B cell (primary cell): Measurements from ENCODE around the gene ANK2. TPM values are rescaled to one million over a fixed set of nuclear protein-coding genes. Genes with fewer than 3 reads are reported as not detected.

Source experiments
- ATAC-seq: fragments of 200-7000 bp; cut with Tn5 transposase; one replicate; pipeline ENCODE4 v1.10.0; 2021; ENCODE audit warnings: low read depth, mild to moderate bottlenecking, moderate number of reproducible peaks, moderate library complexity
- CTCF ChIA-PET: fragments of 350-600 bp; sonication (Branson Sonifier 250); formaldehyde crosslinking; loops from one replicate; lab custom pipeline; 2021; ENCODE audit warnings: antibody characterized with exemption, inconsistent platforms; lab: Charles Lee
- POLR2A ChIA-PET: fragments of 350-600 bp; sonication (Branson Sonifier 250); formaldehyde crosslinking; loops from one replicate; lab custom pipeline; 2021; ENCODE audit warnings: antibody characterized with exemption; lab: Charles Lee
- DNase-seq: peaks from one replicate; pipeline ENCODE4 v3.0.0; 2013
- H2AFZ ChIP-seq: 2 replicates; pipeline ENCODE4 v1.6.1; 2012; ENCODE audit warnings: mild to moderate bottlenecking, low read depth, low read length; ENCODE audit not compliant: insufficient read depth, poor library complexity, severe bottlenecking
- H3K27ac ChIP-seq, 2 donors: 1 replicate in 1 of 2; 2 replicates in 1 of 2; pipeline ENCODE4 v1.5.1; 2012 to 2013; ENCODE audit warnings: low read length in 2 of 2, mild to moderate bottlenecking in 2 of 2, moderate library complexity in 1 of 2
- H3K27me3 ChIP-seq, 4 experiments: fragments of 200-600 bp in 1 of 4; sonication (generic) in 1 of 4; replicated peaks in 1 of 4; 1 replicate in 2 of 4; 2 replicates in 2 of 4; pipeline versions ENCODE4 v1.6.1 to v1.7.0; 2013 to 2016; ENCODE audit warnings: low read length in 3 of 4, mild to moderate bottlenecking in 2 of 4, mixed read lengths in 1 of 4, moderate library complexity in 1 of 4; ENCODE audit not compliant: insufficient read depth in 4 of 4, control insufficient read depth in 3 of 4; ENCODE audit errors: control extremely low read depth in 1 of 4
- H3K36me3 ChIP-seq, 2 experiments: replicated peaks in 1 of 2; 1 replicate in 1 of 2; 2 replicates in 1 of 2; pipeline versions ENCODE4 v1.6.1 to v1.7.1; 2013; ENCODE audit warnings: low read length in 1 of 2; ENCODE audit not compliant: insufficient read depth in 2 of 2, control insufficient read depth in 1 of 2; ENCODE audit errors: control extremely low read depth in 1 of 2, extremely low read depth in 1 of 2
- H3K4me1 ChIP-seq, 2 donors: fragments of 200-600 bp in 1 of 2; sonication (generic) in 1 of 2; 1 replicate in 1 of 2; 2 replicates in 1 of 2; pipeline versions ENCODE4 v1.5.1 to v1.6.1; 2013 to 2017; ENCODE audit warnings: low read length in 2 of 2; ENCODE audit not compliant: control insufficient read depth in 2 of 2, insufficient read depth in 2 of 2
- H3K4me2 ChIP-seq: replicated peaks from 2 replicates; pipeline ENCODE3; 2012; ENCODE audit warnings: mild to moderate bottlenecking, low read depth, low read length; ENCODE audit not compliant: poor library complexity, severe bottlenecking
- H3K4me3 ChIP-seq, 5 experiments: fragments of 200-600 bp in 1 of 5; sonication (generic) in 1 of 5; 1 replicate in 3 of 5; 2 replicates in 2 of 5; pipeline versions ENCODE4 v1.5.1 to v1.7.0; 2011 to 2016; ENCODE audit warnings: low read length in 4 of 5, mild to moderate bottlenecking in 4 of 5, low read depth in 2 of 5, control low read depth in 1 of 5, moderate library complexity in 1 of 5; ENCODE audit not compliant: insufficient read depth in 1 of 5; ENCODE audit errors: control extremely low read depth in 1 of 5, extremely low read depth in 1 of 5
- H3K79me2 ChIP-seq: fragments of 200-600 bp; sonication (generic); one replicate; pipeline ENCODE4 v1.6.0; 2016; ENCODE audit warnings: low read length; ENCODE audit not compliant: control insufficient read depth, insufficient read depth
- H3K9ac ChIP-seq: fragments of 200-600 bp; sonication (generic); 2 replicates; pipeline ENCODE4 v1.6.1; 2017; ENCODE audit warnings: mild to moderate bottlenecking, low read length, moderate library complexity
- H3K9me3 ChIP-seq, 3 donors: one replicate each; pipeline versions ENCODE4 v1.6.1 to v1.7.1; 2013; ENCODE audit warnings: low read length in 2 of 3; ENCODE audit not compliant: control insufficient read depth in 2 of 3, insufficient read depth in 1 of 3; ENCODE audit errors: control extremely low read depth in 1 of 3
- H4K20me1 ChIP-seq: 2 replicates; pipeline ENCODE4 v1.6.0; 2012; ENCODE audit warnings: mild to moderate bottlenecking, low read length; ENCODE audit not compliant: insufficient read depth, control insufficient read depth, poor library complexity, severe bottlenecking
- H3K27ac Mint-ChIP-seq: one replicate; pipeline ENCODE4 v1.8.0; 2021; ENCODE audit warnings: mixed read lengths
- H3K27me3 Mint-ChIP-seq: one replicate; pipeline ENCODE4 v1.8.0; 2021; ENCODE audit warnings: mixed read lengths
- H3K4me1 Mint-ChIP-seq: one replicate; pipeline ENCODE4 v1.8.0; 2021; ENCODE audit warnings: mixed read lengths
- H3K4me3 Mint-ChIP-seq: one replicate; pipeline ENCODE4 v1.8.0; 2021; ENCODE audit warnings: mixed read lengths
- H3K9me3 Mint-ChIP-seq: one replicate; pipeline ENCODE4 v1.8.0; 2022; ENCODE audit warnings: mixed read lengths; ENCODE audit not compliant: insufficient read depth
- CTCF ChIP-seq: fragments of 200-600 bp; IDR thresholded peaks from one replicate; pipeline ENCODE4 v1.8.0; 2022; ENCODE audit warnings: antibody characterized with exemption, mild to moderate bottlenecking
- EZH2 ChIP-seq: IDR thresholded peaks from 2 replicates; pipeline ENCODE4 v1.6.1; 2012; ENCODE audit warnings: borderline replicate concordance, low read depth, mild to moderate bottlenecking, moderate library complexity, low read length; ENCODE audit not compliant: insufficient read depth, poor library complexity, severe bottlenecking
- WGBS: methylation state at CpG from one replicate; pipeline ENCODE4 v1.1.5; 2013; ENCODE audit warnings: missing lambda C conversion rate; ENCODE audit not compliant: insufficient coverage; 5-methylcytosine and 5-hydroxymethylcytosine counted together
- intact Hi-C: fragments of 100-400 bp; cut with micrococcal nuclease; formaldehyde crosslinking; loops from one replicate; pipeline ENCODE4 v1.10.0; 2022
- polyA plus RNA-seq: library from polyadenylated mRNA; depleted of rRNA; stranded (reverse); fragments of >200 nt; gene quantifications from 2 replicates; pipeline ENCODE4 v1.2.3, GENCODE V29; 2012
- total RNA-seq, 2 donors: library from RNA; stranded (reverse); fragments of 120-200 nt in 1 of 2; gene quantifications; 1 replicate in 1 of 2; 2 replicates in 1 of 2; pipeline versions ENCODE4 v1.2.3 to v1.2.4, GENCODE V29; 2013 to 2022

The ANK2 gene
- total and polyA plus RNA-seq, 2 donors (not counting 1 experiment from before 2014, with no cell fraction given): 0.16 to 3.6 TPM

- ChIA-PET POLR2A (no interaction called here), CTCF (interaction anchor here (2.3 kb wide), 1 partner anchor 15 kb away, joined by 6 read pairs; no protein-coding TSS in a partner anchor)
- H3K27ac ChIP-seq: no peak overlapping the region
- no peak overlapping the region for H3K4me3 ChIP-seq
- Mint-ChIP-seq H3K4me3 (no peak overlapping the region), H3K27me3 (peaks cover 20% of the 10 kb centered on the region), H3K9me3 (no peaks in the 10 kb centered on the region), H3K4me1 (no peaks in the 10 kb centered on the region), H3K27ac (no peak overlapping the region)
- ATAC-seq: no peak
- TF ChIP-seq EZH2 (no peak), CTCF (no peak)
- H3K9ac ChIP-seq: no peak overlapping the region
- no peak for DNase-seq
- peaks cover 0 to 5% (median 2%) of the 10 kb centered on the region in 4 experiments for H3K27me3 ChIP-seq
- no peaks in the 10 kb centered on the region for H3K9me3 ChIP-seq
- intact Hi-C loops: no loop called here
- no peaks in the 10 kb centered on the region for H3K79me2 ChIP-seq
- no peak overlapping the region for H3K4me2 ChIP-seq
- no CpG with 5 or more reads among the region's 4 CpGs for WGBS
- no peaks in the 10 kb centered on the region for H3K36me3 ChIP-seq
- H4K20me1 ChIP-seq: no peaks in the 10 kb centered on the region
- H2AFZ ChIP-seq: no peak overlapping the region
- H3K4me1 ChIP-seq: no peaks in the 10 kb centered on the region
Observed at GRCh38 chr4:113409181-113409580, 359.7 kb downstream of the ANK2 start.

- H3K4me1 Mint-ChIP-seq: no peaks in the 10 kb centered on the region
- no peak for ATAC-seq
Observed at GRCh38 chr4:113410686-113411085, 361.2 kb downstream of the ANK2 start.

More at GRCh38 chr4:113410686-113411085, 361.2 kb downstream of the ANK2 start:
- no peak overlapping the region for H3K9ac ChIP-seq
- no peak overlapping the region for H3K4me3 ChIP-seq
- H3K27ac ChIP-seq: no peak overlapping the region
- Mint-ChIP-seq H3K27me3 (peaks cover 20% of the 10 kb centered on the region), H3K4me3 (no peak overlapping the region), H3K27ac (no peak overlapping the region), H3K9me3 (no peaks in the 10 kb centered on the region)
- ChIA-PET POLR2A (no interaction called here), CTCF (interaction anchor here (1.1 to 2.3 kb wide), 2 partner anchors 16 to 18 kb away, joined by 4 to 6 read pairs; no protein-coding TSS in a partner anchor)
- no peak overlapping the region for H3K4me2 ChIP-seq
- H3K4me1 ChIP-seq: no peaks in the 10 kb centered on the region
- H3K27me3 ChIP-seq: peaks cover 0 to 5% (median 2%) of the 10 kb centered on the region in 4 experiments
- no peak overlapping the region for H2AFZ ChIP-seq
- no peaks in the 10 kb centered on the region for H3K36me3 ChIP-seq
- intact Hi-C loops: no loop called here
- no peaks in the 10 kb centered on the region for H3K79me2 ChIP-seq
- no peaks in the 10 kb centered on the region for H4K20me1 ChIP-seq
- no peak for TF ChIP-seq CTCF
- TF ChIP-seq EZH2: no peak
- no peak for DNase-seq
- no peaks in the 10 kb centered on the region for H3K9me3 ChIP-seq
